Skin epidermis (tissue), 12 donors: ENCODE measurements around the gene SORCS2.

ENCODE experiments used
- H3K27ac ChIP-seq, 21 experiments: fragments of 200-600 bp; sonication (generic) in 11 of 21; one replicate each; pipeline ENCODE4 v1.5.0; 2020; ENCODE audit warnings: mild to moderate bottlenecking in 3 of 21, inconsistent platforms in 2 of 21, moderate library complexity in 2 of 21
- H3K4me3 ChIP-seq, 7 experiments: fragments of 200-600 bp; sonication (generic) in 2 of 7; one replicate each; pipeline ENCODE4 v1.5.0; 2020; ENCODE audit warnings: inconsistent platforms in 2 of 7, mild to moderate bottlenecking in 2 of 7, moderate library complexity in 1 of 7

SORCS2 gene

GRCh38 chr4:7196288-7196651, 3.9 kb downstream of the SORCS2 start:
- no peak overlapping the region for H3K27ac ChIP-seq
- H3K4me3 ChIP-seq, result no peak overlapping the region

GRCh38 chr4:7196736-7197135, 4.4 kb downstream of the SORCS2 start:
- H3K27ac ChIP-seq, result no peak overlapping the region
- no peak overlapping the region for H3K4me3 ChIP-seq

DNA sequence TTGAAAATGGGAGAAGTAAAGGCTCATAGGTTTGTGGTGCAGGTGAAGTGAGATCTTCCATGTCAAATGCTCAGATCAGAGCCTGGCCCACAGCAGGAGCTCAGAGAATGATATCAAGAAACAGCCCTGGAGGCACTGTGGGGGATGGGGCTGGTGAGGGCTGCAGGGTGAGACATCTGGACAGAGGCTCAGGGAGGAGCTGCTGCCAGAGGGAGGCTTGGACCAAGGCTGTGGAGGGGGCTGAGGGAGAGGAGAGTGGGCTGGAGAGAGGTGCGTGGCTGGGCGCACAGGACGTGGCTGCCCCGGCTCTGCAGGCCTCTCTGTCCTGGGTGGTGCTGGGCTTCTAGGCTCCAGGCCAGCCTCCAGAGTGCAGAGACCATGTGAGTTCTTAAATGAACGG, 5.6 kb downstream of the SORCS2 start:
- H3K4me3 ChIP-seq, result no peak overlapping the region
- H3K27ac ChIP-seq, result no peak overlapping the region

GRCh38 chr4:7198440-7199128, 6.2 kb downstream of the SORCS2 start:
- H3K27ac ChIP-seq, result no peak overlapping the region
- H3K4me3 ChIP-seq, result no peak overlapping the region

GRCh38 chr4:7199129-7199725, 6.9 kb downstream of the SORCS2 start:
- Histone ChIP-seq H3K27ac (no peak overlapping the region), H3K4me3 (no peak overlapping the region)

- Histone ChIP-seq H3K4me3 (no peak overlapping the region), H3K27ac (no peak overlapping the region)
Measured at GRCh38 chr4:7199771-7200441, 7.6 kb downstream of the SORCS2 start.

DNA sequence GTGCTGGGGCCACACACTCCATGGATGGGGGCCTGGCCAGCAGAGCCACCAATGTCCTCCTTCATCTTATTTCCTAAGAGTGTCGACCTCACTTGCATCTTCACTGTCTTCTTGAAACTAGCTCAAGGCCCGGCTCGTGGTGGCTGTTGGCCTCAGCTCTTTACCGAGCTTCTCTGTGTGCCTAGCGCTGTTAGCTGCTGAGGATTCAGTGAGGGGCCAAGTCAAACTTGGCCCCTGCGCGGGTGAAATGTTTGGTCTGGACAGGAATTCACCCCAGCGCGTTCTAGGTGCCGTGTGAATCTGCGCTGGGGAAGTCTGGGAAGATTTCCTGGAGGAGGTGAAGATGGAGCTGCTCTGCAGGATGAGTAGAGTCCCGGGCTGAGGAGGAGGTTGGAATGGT, 8.5 kb downstream of the SORCS2 start:
- Histone ChIP-seq H3K4me3 (no peak overlapping the region), H3K27ac (no peak overlapping the region)

DNA sequence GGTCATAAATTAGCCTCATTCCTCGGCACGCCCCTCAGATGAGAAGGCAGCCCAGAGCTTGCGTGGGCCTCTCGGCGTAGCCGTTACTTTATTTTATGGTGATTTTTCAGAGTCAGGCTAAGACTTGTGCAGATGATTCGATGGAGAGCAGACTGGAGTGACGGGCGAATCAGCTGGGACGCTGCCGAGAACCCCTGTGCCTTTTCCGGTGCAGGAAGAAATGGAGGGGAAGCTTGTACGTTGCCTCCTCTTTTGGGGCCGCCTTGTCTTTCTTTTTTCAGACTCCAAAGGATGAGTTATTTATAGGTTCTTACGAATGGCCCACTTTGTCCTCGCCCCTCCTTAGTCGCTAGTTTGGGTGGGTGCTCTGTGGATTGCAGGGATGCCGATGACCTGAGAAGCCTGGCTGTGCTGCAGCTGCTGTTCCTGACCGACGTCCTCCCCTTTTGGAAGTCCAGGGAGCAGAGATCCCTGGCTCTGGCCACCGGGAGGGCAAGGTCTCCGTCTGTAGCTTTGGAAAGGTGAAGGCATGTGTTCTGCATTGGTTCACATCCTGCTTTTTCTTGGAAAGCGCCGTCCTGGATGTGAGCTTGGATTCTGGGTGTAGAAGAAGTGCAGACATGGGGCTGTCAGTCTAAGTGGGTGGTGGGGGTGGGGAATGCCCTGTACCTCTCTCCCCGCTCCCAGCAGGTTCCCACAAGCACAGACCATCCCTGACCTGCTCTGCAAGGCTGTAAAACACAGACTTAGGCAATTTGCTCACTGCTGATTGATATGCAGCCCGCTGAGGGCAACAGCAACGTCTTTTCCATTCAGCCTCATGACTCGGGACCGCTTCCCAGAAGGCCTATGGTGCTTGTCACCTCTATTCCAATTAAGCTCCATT, 9.3 kb downstream of the SORCS2 start:
- Histone ChIP-seq H3K27ac (peak overlapping the region in 1 of 21 experiments; percentile 19), H3K4me3 (no peak overlapping the region)

DNA sequence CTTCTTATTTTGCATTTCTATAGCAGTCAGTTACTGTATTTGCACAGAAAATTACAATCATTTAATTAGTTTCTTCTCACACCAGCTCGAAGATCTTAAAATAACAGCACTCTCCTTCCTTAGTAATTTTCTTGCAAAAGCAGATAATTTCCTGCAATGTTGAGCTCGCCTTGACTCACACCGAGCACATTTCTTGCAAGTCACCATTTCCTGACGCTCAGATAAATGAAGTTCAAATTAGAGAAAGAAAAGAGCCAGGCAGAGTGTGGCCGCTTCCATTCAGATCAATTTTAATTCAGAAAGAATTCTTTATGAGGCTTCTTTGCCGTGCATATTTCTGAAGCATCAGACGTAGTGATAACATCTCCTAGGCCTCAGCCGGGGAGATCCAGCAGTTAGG, 10.1 kb downstream of the SORCS2 start:
- Histone ChIP-seq H3K27ac (peak overlapping the region in 2 of 21 experiments; percentile 19 to 24), H3K4me3 (no peak overlapping the region)

- H3K27ac ChIP-seq, result no peak overlapping the region
- no peak overlapping the region for H3K4me3 ChIP-seq
Measured at GRCh38 chr4:7204656-7205387, 12.5 kb downstream of the SORCS2 start.

DNA sequence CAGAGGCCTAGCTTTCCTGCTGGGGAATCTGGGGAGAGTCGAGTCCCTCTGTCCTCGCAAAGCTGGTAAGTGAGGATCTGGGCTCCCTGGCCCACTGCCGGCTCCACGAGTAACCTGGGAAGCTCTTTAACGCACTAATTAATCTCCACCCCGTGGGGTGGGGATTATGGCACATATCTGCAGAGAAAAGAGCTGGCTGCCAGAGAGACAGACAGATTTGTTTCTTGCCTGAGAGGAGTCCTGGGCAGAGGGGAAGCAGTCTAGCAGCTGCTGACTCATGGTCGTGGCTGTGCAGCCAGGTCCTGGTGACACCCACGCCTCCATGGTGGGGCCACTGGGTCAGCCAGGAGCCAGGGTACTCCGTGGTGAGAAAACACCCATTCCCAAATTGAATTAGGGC, 14.0 kb downstream of the SORCS2 start:
- peak overlapping the region in 17 of 21 experiments; percentile 7 to 86 (median 63) for H3K27ac ChIP-seq
- H3K4me3 ChIP-seq, result no peak overlapping the region

GRCh38 chr4:7206911-7207567, 14.7 kb downstream of the SORCS2 start:
- Histone ChIP-seq H3K27ac (peak overlapping the region in 16 of 21 experiments; percentile 17 to 86 (median 66)), H3K4me3 (no peak overlapping the region)

DNA sequence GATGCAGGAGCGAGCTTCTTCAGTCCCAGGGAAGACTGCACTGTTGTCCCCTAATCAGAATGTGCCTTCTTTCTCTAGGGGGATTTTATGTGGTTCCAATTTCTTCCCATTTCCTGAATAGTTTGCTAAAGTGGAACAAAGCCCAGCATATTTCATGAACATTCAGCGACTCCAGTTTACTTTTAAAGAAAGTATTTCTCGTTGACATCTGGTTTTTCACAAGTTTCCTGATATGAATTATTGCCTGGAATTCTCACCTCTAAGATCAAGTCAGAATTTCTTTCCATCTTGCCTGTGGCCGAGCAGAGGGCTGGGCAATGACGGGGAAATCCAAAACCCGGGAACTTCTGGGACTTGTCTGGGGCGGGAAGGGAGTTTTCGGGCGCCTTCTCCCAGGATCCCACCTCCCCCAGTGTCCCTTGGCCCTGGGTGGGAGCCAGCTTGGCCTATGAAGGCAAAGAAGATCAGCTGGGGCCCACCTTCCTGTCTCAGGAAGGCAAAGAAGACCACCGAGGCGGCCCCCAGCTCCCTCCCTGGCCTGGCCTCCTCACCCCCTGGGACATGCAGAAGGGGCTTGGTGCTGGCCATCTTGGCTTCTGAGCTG, 15.4 kb downstream of the SORCS2 start:
- Histone ChIP-seq H3K27ac (peak overlapping the region in 16 of 21 experiments; percentile 19 to 86 (median 69)), H3K4me3 (no peak overlapping the region)

DNA sequence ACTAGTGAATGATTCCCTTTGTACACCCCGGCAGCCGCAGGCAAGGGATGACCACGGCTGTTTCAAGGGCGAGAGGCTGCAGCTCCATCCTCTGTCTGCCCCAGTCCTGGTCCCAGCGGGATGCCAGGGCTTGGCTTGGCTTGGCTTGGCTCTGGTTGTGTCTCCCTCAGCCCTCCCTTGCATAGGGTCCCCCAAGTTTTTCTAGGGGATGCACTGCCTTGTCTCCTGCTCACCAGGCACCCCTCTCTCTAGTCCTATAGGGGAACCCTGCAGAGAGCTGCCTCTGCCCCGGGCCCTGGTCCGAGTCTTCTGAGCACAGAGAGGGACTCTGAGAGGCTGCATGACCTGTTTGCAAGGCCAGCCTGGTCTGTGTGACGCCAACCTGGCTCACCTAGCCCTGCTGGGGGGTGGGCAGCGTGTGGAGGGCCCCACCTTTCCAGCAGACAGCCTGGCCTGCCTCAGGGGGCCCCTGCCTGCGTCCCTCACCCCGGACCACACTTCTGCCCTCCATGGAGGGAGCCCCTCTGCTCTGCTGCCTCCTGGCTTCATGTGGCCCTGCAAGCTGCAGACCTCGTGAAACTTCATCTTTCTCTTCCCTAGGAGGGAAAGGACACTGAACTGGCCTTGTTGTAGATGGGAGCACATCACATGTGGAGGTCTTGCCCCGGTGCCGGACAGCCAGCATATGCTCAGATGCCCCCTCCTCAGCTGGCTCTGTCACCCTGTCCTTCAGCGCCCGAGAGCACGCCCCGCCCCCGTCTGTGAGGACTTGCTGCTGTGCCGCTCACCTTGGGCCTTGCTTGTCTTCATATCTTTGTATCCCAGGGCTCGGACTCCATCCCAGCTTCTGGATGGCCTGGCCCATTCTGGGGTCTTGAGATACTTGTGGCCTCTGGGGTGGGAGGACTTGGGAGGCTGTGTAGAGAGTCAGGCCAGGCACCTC, 16.4 kb downstream of the SORCS2 start:
- peak overlapping the region in 14 of 21 experiments; percentile 19 to 86 (median 69) for H3K27ac ChIP-seq

GRCh38 chr4:7209699-7210098, 17.4 kb downstream of the SORCS2 start:
- Histone ChIP-seq H3K27ac (no peak overlapping the region), H3K4me3 (no peak overlapping the region)

More for the DNA sequence above, 16.4 kb downstream of the SORCS2 start:
- H3K4me3 ChIP-seq, result no peak overlapping the region

GRCh38 chr4:7210824-7211223, 18.5 kb downstream of the SORCS2 start:
- no peak overlapping the region for H3K4me3 ChIP-seq
- peak overlapping the region in 1 of 21 experiments; percentile 22 for H3K27ac ChIP-seq

DNA sequence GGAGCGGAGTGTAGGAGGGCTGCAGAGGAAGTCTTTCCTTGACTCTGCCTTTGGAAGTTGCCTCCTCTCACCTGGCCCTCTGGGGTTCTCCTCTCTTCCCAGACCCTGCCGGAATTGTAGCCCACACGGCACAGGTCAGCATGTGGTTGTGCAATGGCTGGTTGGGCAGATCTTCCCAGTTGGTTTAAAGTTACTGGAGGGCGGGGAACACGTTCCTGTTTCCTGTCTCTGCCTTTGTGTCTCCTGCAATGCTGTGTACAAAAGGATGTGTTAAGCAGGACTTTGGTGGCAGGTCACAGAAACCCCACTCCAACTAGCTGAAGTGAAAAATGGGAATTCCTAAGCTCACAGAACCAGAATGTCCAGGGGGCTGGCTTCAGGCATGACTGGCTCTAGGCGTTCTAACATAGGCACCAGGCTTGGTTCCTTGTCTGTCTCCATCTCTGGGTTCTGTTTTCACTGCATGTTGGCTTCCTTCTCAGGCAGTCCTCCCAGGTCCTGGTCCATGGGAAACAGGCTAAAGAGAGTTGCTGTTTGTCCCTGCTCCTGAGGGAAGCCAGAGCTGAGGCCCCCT, 19.9 kb downstream of the SORCS2 start:
- Histone ChIP-seq H3K27ac (peak overlapping the region in 2 of 21 experiments; percentile 46 to 54), H3K4me3 (no peak overlapping the region)
